ENCODE results near the gene INPP5D. TPM values are rescaled to one million over a fixed set of nuclear protein-coding genes. Genes with fewer than 3 reads are reported as not detected.

The INPP5D gene
- total RNA-seq, 1 experiment from 2014 or later: 2.3 TPM

- ChIA-PET POLR2A (ENCODE audit: low non-redundant PET) (no interaction called here), CTCF (no interaction called here)
- no peaks in the 10 kb centered on the region for H3K4me1 ChIP-seq (ENCODE audit: insufficient read depth, low read length, poor library complexity, severe bottlenecking)
- no peak overlapping the region for H3K4me3 ChIP-seq (ENCODE audit: low read depth, low read length, poor library complexity, severe bottlenecking)
- no peaks in the 10 kb centered on the region for H3K36me3 ChIP-seq (ENCODE audit: insufficient read depth, low read length, poor library complexity, severe bottlenecking)
- peaks cover 3% of the 10 kb centered on the region for H3K27me3 ChIP-seq (replicated peaks; ENCODE audit: insufficient read depth, low read depth, low read length, poor library complexity)
- no peak overlapping the region for H3K27ac ChIP-seq (ENCODE audit: low read depth, low read length, poor library complexity, severe bottlenecking)
- no peak for DNase-seq (ENCODE audit: low spot score)
- H3K9me3 ChIP-seq (ENCODE audit: low read depth, low read length, poor library complexity, severe bottlenecking): no peaks in the 10 kb centered on the region
- TF ChIP-seq CTCF (conservative IDR thresholded peaks at IDR 0.05; ENCODE audit: low read depth, low read length) (no peak), EZH2 (IDR thresholded peaks at IDR 0.05; ENCODE audit: borderline replicate concordance, low read depth, low read length, poor library complexity, severe bottlenecking) (no peak)
- intact Hi-C loops (cut with micrococcal nuclease; ENCODE audit: unreplicated experiment): no loop called here
- BruUV-seq (replicated peaks): no TSS peak
Measured at GRCh38 chr2:233092432-233093165, 32.5 kb downstream of the INPP5D start.

- no peaks in the 10 kb centered on the region for H3K4me1 ChIP-seq (ENCODE audit: insufficient read depth, low read length, poor library complexity, severe bottlenecking)
- H3K27me3 ChIP-seq (replicated peaks; ENCODE audit: insufficient read depth, low read depth, low read length, poor library complexity): peaks cover 3% of the 10 kb centered on the region
- H3K27ac ChIP-seq (ENCODE audit: low read depth, low read length, poor library complexity, severe bottlenecking): no peak overlapping the region
- intact Hi-C loops (cut with micrococcal nuclease; ENCODE audit: unreplicated experiment): no loop called here
- H3K36me3 ChIP-seq (ENCODE audit: insufficient read depth, low read length, poor library complexity, severe bottlenecking): no peaks in the 10 kb centered on the region
- no TSS peak for BruUV-seq (replicated peaks)
- TF ChIP-seq EZH2 (IDR thresholded peaks at IDR 0.05; ENCODE audit: borderline replicate concordance, low read depth, low read length, poor library complexity, severe bottlenecking): no peak
- no peak for TF ChIP-seq CTCF (conservative IDR thresholded peaks at IDR 0.05; ENCODE audit: low read depth, low read length)
- H3K9me3 ChIP-seq (ENCODE audit: low read depth, low read length, poor library complexity, severe bottlenecking): no peaks in the 10 kb centered on the region
- CTCF ChIA-PET: no interaction called here
- no peak for DNase-seq (ENCODE audit: low spot score)
- no peak overlapping the region for H3K4me3 ChIP-seq (ENCODE audit: low read depth, low read length, poor library complexity, severe bottlenecking)
- POLR2A ChIA-PET (ENCODE audit: low non-redundant PET): no interaction called here
Measured at GRCh38 chr2:233093166-233093448, 33.0 kb downstream of the INPP5D start.

GRCh38 chr2:233093721-233094120 is 33.6 kb downstream of the INPP5D start:
- no TSS peak for BruUV-seq (replicated peaks)
- H3K27ac ChIP-seq (ENCODE audit: low read depth, low read length, poor library complexity, severe bottlenecking): no peak overlapping the region
- H3K4me1 ChIP-seq (ENCODE audit: insufficient read depth, low read length, poor library complexity, severe bottlenecking): no peaks in the 10 kb centered on the region
- no peak for DNase-seq (ENCODE audit: low spot score)
- H3K27me3 ChIP-seq (replicated peaks; ENCODE audit: insufficient read depth, low read depth, low read length, poor library complexity): peaks cover 3% of the 10 kb centered on the region
- H3K4me3 ChIP-seq (ENCODE audit: low read depth, low read length, poor library complexity, severe bottlenecking): no peak overlapping the region
- H3K9me3 ChIP-seq (ENCODE audit: low read depth, low read length, poor library complexity, severe bottlenecking): no peaks in the 10 kb centered on the region
- POLR2A ChIA-PET (ENCODE audit: low non-redundant PET): no interaction called here
- intact Hi-C loops (cut with micrococcal nuclease; ENCODE audit: unreplicated experiment): no loop called here
- no peaks in the 10 kb centered on the region for H3K36me3 ChIP-seq (ENCODE audit: insufficient read depth, low read length, poor library complexity, severe bottlenecking)
- CTCF ChIA-PET: no interaction called here
- TF ChIP-seq CTCF (conservative IDR thresholded peaks at IDR 0.05; ENCODE audit: low read depth, low read length) (no peak), EZH2 (IDR thresholded peaks at IDR 0.05; ENCODE audit: borderline replicate concordance, low read depth, low read length, poor library complexity, severe bottlenecking) (no peak)

Data from A673 (cell line).